ENCODE data around the gene LRP6. TPM values are rescaled to one million over a fixed set of nuclear protein-coding genes. Genes with fewer than 3 reads are reported as not detected.

Gene LRP6
- total and polyA plus RNA-seq, 2 experiments from 2014 or later, result 17.5 to 42.4 TPM

DNA sequence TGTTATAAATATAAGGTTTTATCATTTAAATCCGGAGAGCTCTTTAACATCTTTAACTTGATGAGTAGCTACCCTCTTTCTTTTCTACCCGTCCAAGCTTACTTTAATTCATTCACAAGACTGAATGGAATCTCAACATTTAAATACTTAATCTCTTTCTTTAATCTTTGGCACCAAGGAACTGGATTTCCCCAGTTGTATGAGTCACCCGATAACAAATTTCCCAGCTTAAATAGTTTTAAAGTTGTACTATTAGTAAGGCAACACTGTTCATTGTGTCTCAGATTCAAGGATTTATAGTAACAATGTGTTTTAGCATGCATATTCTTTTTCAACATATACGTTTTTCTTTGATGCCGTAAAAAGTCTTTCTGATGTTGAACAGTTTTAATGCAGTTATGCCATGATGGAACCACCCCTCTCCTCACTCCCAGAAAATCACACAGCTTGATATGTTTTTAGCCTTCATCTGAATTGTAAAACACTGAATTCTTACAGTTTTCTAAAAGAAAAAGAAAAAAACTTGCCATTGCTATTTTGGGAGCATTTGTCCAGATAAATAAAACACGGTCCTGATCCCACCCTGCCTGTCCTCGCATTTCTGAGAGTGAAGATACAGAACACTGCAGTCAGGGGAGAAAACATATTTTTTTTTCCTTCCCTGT lies 16.0 kb upstream of the LRP6 start:
- H3K9me3 ChIP-seq (ENCODE audit: low read depth), result no peaks in the 10 kb centered on the region
- no peaks in the 10 kb centered on the region for H3K36me3 ChIP-seq (replicated peaks; ENCODE audit: insufficient read depth, low read depth)
- TF ChIP-seq CTCF (IDR thresholded peaks at IDR 0.05; ENCODE audit: poor library complexity) (no peak), EZH2 (IDR thresholded peaks at IDR 0.05; ENCODE audit: borderline replicate concordance) (no peak), EZH2phosphoT487 (IDR thresholded peaks at IDR 0.05; ENCODE audit: low read depth, severe bottlenecking, unreplicated experiment) (no peak)
- H3K27ac ChIP-seq, result no peak overlapping the region
- DNase-seq (ENCODE audit: low spot score), result no peak
- no peak overlapping the region for H2AFZ ChIP-seq
- H3K4me1 ChIP-seq (ENCODE audit: insufficient read depth), result no peaks in the 10 kb centered on the region
- no peaks in the 10 kb centered on the region for H3K27me3 ChIP-seq
- 58% methylated on average over 7 of the region's 7 CpGs for WGBS (ENCODE audit: low lambda C conversion rate, missing lambda C conversion rate)
- no peaks in the 10 kb centered on the region for H3K9me2 ChIP-seq (replicated peaks; ENCODE audit: insufficient read depth)
- H3K4me2 ChIP-seq, result no peak overlapping the region
- H3K4me3 ChIP-seq, result no peak overlapping the region
- no peaks in the 10 kb centered on the region for H4K20me1 ChIP-seq (ENCODE audit: insufficient read depth, poor library complexity, severe bottlenecking)
- H3K79me2 ChIP-seq, result no peaks in the 10 kb centered on the region

GRCh38 chr12:12282202-12282601 lies 15.4 kb upstream of the LRP6 start:
- TF ChIP-seq EZH2phosphoT487 (IDR thresholded peaks at IDR 0.05; ENCODE audit: low read depth, severe bottlenecking, unreplicated experiment) (no peak), EZH2 (IDR thresholded peaks at IDR 0.05; ENCODE audit: borderline replicate concordance) (no peak), CTCF (IDR thresholded peaks at IDR 0.05; ENCODE audit: poor library complexity) (no peak)
- Histone ChIP-seq H4K20me1 (ENCODE audit: insufficient read depth, poor library complexity, severe bottlenecking) (no peaks in the 10 kb centered on the region), H3K9me2 (replicated peaks; ENCODE audit: insufficient read depth) (no peaks in the 10 kb centered on the region), H3K9me3 (ENCODE audit: low read depth) (no peaks in the 10 kb centered on the region), H3K4me2 (no peak overlapping the region), H3K27me3 (no peaks in the 10 kb centered on the region), H3K79me2 (no peaks in the 10 kb centered on the region), H3K27ac (no peak overlapping the region), H3K4me3 (no peak overlapping the region), H2AFZ (no peak overlapping the region), H3K4me1 (ENCODE audit: insufficient read depth) (no peaks in the 10 kb centered on the region), H3K36me3 (replicated peaks; ENCODE audit: insufficient read depth, low read depth) (no peaks in the 10 kb centered on the region)
- DNase-seq (ENCODE audit: low spot score), result no peak
- WGBS (ENCODE audit: low lambda C conversion rate, missing lambda C conversion rate), result 75% methylated on average over 3 of the region's 3 CpGs

DNA sequence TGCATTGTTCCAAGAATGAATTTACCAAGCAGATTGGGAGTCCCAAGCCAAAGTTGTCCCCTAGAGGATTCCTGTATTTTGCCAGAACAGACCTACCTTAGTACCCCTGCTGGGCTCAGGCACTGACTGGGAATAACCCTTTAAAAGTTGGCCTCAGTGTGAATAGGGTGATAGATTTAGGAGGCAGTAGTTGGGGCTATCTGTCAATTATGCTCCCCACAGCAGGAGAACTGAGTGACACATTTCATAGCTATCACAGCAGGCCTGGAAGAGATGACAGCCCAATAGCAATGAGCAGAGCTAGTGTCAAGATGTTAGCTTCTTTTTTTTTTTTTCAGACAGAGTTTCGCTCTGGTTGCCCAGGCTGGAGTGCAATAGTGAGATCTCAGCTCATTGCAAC lies 14.3 kb upstream of the LRP6 start:
- Histone ChIP-seq H4K20me1 (ENCODE audit: insufficient read depth, poor library complexity, severe bottlenecking) (no peaks in the 10 kb centered on the region), H3K9me2 (replicated peaks; ENCODE audit: insufficient read depth) (no peaks in the 10 kb centered on the region), H3K27me3 (no peaks in the 10 kb centered on the region), H3K36me3 (replicated peaks; ENCODE audit: insufficient read depth, low read depth) (no peaks in the 10 kb centered on the region), H3K79me2 (no peaks in the 10 kb centered on the region), H3K9me3 (ENCODE audit: low read depth) (no peaks in the 10 kb centered on the region), H3K27ac (no peak overlapping the region), H2AFZ (no peak overlapping the region), H3K4me3 (no peak overlapping the region), H3K4me2 (no peak overlapping the region), H3K4me1 (ENCODE audit: insufficient read depth) (no peaks in the 10 kb centered on the region)
- whole genome bisulfite sequencing (ENCODE audit: low lambda C conversion rate, missing lambda C conversion rate), result 100% methylated on average over 1 of the region's 1 CpG
- DNase-seq (ENCODE audit: low spot score), result no peak
- TF ChIP-seq EZH2 (IDR thresholded peaks at IDR 0.05; ENCODE audit: borderline replicate concordance) (no peak), CTCF (IDR thresholded peaks at IDR 0.05; ENCODE audit: poor library complexity) (no peak), EZH2phosphoT487 (IDR thresholded peaks at IDR 0.05; ENCODE audit: low read depth, severe bottlenecking, unreplicated experiment) (no peak)

Measured in hepatocyte (in vitro differentiated cells).